ENCODE results near the gene TBX1. TPM values are rescaled to one million over a fixed set of nuclear protein-coding genes. Genes with fewer than 3 reads are reported as not detected.

Gene TBX1
- polyA plus RNA-seq, 4 donors = 1.1 to 4.8 (median 1.3) TPM; not detected in 1

- peak overlapping the region in 1 of 3 donors; percentile 41 for H3K4me3 ChIP-seq (ENCODE audit: low read depth in 1 of 3, low read length in 3 of 3)
- H3K36me3 ChIP-seq (ENCODE audit: control insufficient read depth in 3 of 3, insufficient read depth in 2 of 3, low read depth in 1 of 3, low read length in 3 of 3) = no peaks in the 10 kb centered on the region
- WGBS, 3 donors = 1 to 2% (median 1%) methylated on average over 68 to 103 of the region's 103 CpGs
- no peak overlapping the region for H3K27ac ChIP-seq (ENCODE audit: low read depth in 1 of 3, low read length in 2 of 3)
- H3K27me3 ChIP-seq (ENCODE audit: control insufficient read depth in 3 of 3, insufficient read depth in 3 of 3, low read length in 3 of 3) = peaks cover 17 to 91% (median 55%) of the 10 kb centered on the region in 3 donors
- no peaks in the 10 kb centered on the region for H3K9me3 ChIP-seq (ENCODE audit: control insufficient read depth in 2 of 2, insufficient read depth in 1 of 2, low read depth in 1 of 2, low read length in 1 of 2)
- DNase-seq (peak; percentile 28 to 49), FAIRE-seq (no peak)
- H3K4me1 ChIP-seq (ENCODE audit: control insufficient read depth in 3 of 3, insufficient read depth in 2 of 3, low read depth in 1 of 3, low read length in 2 of 3) = peaks cover 0 to 11% (median 0%) of the 10 kb centered on the region in 3 donors
Observed at GRCh38 chr22:19766511-19767426, 6.2 kb downstream of the TBX1 start.

- DNase-seq = no peak
- Histone ChIP-seq H3K4me3 (ENCODE audit: low read depth in 1 of 3, low read length in 3 of 3) (no peak overlapping the region), H3K9me3 (ENCODE audit: control insufficient read depth in 2 of 2, insufficient read depth in 1 of 2, low read depth in 1 of 2, low read length in 1 of 2) (no peaks in the 10 kb centered on the region), H3K36me3 (ENCODE audit: control insufficient read depth in 3 of 3, insufficient read depth in 2 of 3, low read depth in 1 of 3, low read length in 3 of 3) (no peaks in the 10 kb centered on the region), H3K27ac (ENCODE audit: low read depth in 1 of 3, low read length in 2 of 3) (no peak overlapping the region), H3K4me1 (ENCODE audit: control insufficient read depth in 3 of 3, insufficient read depth in 2 of 3, low read depth in 1 of 3, low read length in 2 of 3) (peaks cover 0 to 11% (median 0%) of the 10 kb centered on the region in 3 donors), H3K27me3 (ENCODE audit: control insufficient read depth in 3 of 3, insufficient read depth in 3 of 3, low read length in 3 of 3) (peaks cover 13 to 88% (median 48%) of the 10 kb centered on the region in 3 donors)
- no peak for FAIRE-seq
- 15 to 16% (median 15%) methylated on average over 30 to 35 of the region's 35 CpGs for WGBS, 3 donors
Observed at GRCh38 chr22:19767427-19768341, 7.1 kb downstream of the TBX1 start.

GRCh38 chr22:19769393-19769715 is 8.8 kb downstream of the TBX1 start:
- Histone ChIP-seq H3K36me3 (ENCODE audit: control insufficient read depth in 3 of 3, insufficient read depth in 2 of 3, low read depth in 1 of 3, low read length in 3 of 3) (no peaks in the 10 kb centered on the region), H3K27me3 (ENCODE audit: control insufficient read depth in 3 of 3, insufficient read depth in 3 of 3, low read length in 3 of 3) (peaks cover 12 to 82% (median 35%) of the 10 kb centered on the region in 3 donors), H3K9me3 (ENCODE audit: control insufficient read depth in 2 of 2, insufficient read depth in 1 of 2, low read depth in 1 of 2, low read length in 1 of 2) (no peaks in the 10 kb centered on the region), H3K27ac (ENCODE audit: low read depth in 1 of 3, low read length in 2 of 3) (no peak overlapping the region), H3K4me1 (ENCODE audit: control insufficient read depth in 3 of 3, insufficient read depth in 2 of 3, low read depth in 1 of 3, low read length in 2 of 3) (peaks cover 0 to 7% (median 0%) of the 10 kb centered on the region in 3 donors), H3K4me3 (ENCODE audit: low read depth in 1 of 3, low read length in 3 of 3) (no peak overlapping the region)
- FAIRE-seq (no peak), DNase-seq (no peak)
- WGBS, 3 donors = 88 to 92% (median 91%) methylated on average over 12 of the region's 12 CpGs

GRCh38 chr22:19770349-19771220 is 10.0 kb downstream of the TBX1 start:
- Histone ChIP-seq H3K36me3 (ENCODE audit: control insufficient read depth in 3 of 3, insufficient read depth in 2 of 3, low read depth in 1 of 3, low read length in 3 of 3) (no peaks in the 10 kb centered on the region), H3K27ac (ENCODE audit: low read depth in 1 of 3, low read length in 2 of 3) (no peak overlapping the region), H3K27me3 (ENCODE audit: control insufficient read depth in 3 of 3, insufficient read depth in 3 of 3, low read length in 3 of 3) (peaks cover 8 to 77% (median 28%) of the 10 kb centered on the region in 3 donors), H3K4me1 (ENCODE audit: control insufficient read depth in 3 of 3, insufficient read depth in 2 of 3, low read depth in 1 of 3, low read length in 2 of 3) (peaks cover 0 to 3% (median 0%) of the 10 kb centered on the region in 3 donors), H3K4me3 (ENCODE audit: low read depth in 1 of 3, low read length in 3 of 3) (no peak overlapping the region), H3K9me3 (ENCODE audit: control insufficient read depth in 2 of 2, insufficient read depth in 1 of 2, low read depth in 1 of 2, low read length in 1 of 2) (no peaks in the 10 kb centered on the region)
- 55 to 80% (median 63%) methylated on average over 25 of the region's 25 CpGs for WGBS, 3 donors
- DNase-seq = no peak
- no peak for FAIRE-seq

GRCh38 chr22:19772422-19772672 is 11.8 kb downstream of the TBX1 start:
- 40 to 58% (median 46%) methylated on average over 4 of the region's 4 CpGs for WGBS, 3 donors
- Histone ChIP-seq H3K9me3 (ENCODE audit: control insufficient read depth in 2 of 2, insufficient read depth in 1 of 2, low read depth in 1 of 2, low read length in 1 of 2) (no peaks in the 10 kb centered on the region), H3K4me1 (ENCODE audit: control insufficient read depth in 3 of 3, insufficient read depth in 2 of 3, low read depth in 1 of 3, low read length in 2 of 3) (no peaks in the 10 kb centered on the region), H3K4me3 (ENCODE audit: low read depth in 1 of 3, low read length in 3 of 3) (no peak overlapping the region), H3K27me3 (ENCODE audit: control insufficient read depth in 3 of 3, insufficient read depth in 3 of 3, low read length in 3 of 3) (peaks cover 5 to 74% (median 27%) of the 10 kb centered on the region in 3 donors), H3K27ac (ENCODE audit: low read depth in 1 of 3, low read length in 2 of 3) (no peak overlapping the region), H3K36me3 (ENCODE audit: control insufficient read depth in 3 of 3, insufficient read depth in 2 of 3, low read depth in 1 of 3, low read length in 3 of 3) (no peaks in the 10 kb centered on the region)
- DNase-seq (no peak), FAIRE-seq (no peak)

GRCh38 chr22:19772673-19773469 is 12.3 kb downstream of the TBX1 start:
- no peak for DNase-seq
- Histone ChIP-seq H3K36me3 (ENCODE audit: control insufficient read depth in 3 of 3, insufficient read depth in 2 of 3, low read depth in 1 of 3, low read length in 3 of 3) (no peaks in the 10 kb centered on the region), H3K27ac (ENCODE audit: low read depth in 1 of 3, low read length in 2 of 3) (no peak overlapping the region), H3K9me3 (ENCODE audit: control insufficient read depth in 2 of 2, insufficient read depth in 1 of 2, low read depth in 1 of 2, low read length in 1 of 2) (no peaks in the 10 kb centered on the region), H3K4me3 (ENCODE audit: low read depth in 1 of 3, low read length in 3 of 3) (no peak overlapping the region), H3K27me3 (ENCODE audit: control insufficient read depth in 3 of 3, insufficient read depth in 3 of 3, low read length in 3 of 3) (peaks cover 3 to 70% (median 23%) of the 10 kb centered on the region in 3 donors), H3K4me1 (ENCODE audit: control insufficient read depth in 3 of 3, insufficient read depth in 2 of 3, low read depth in 1 of 3, low read length in 2 of 3) (no peaks in the 10 kb centered on the region)
- 39 to 45% (median 39%) methylated on average over 25 of the region's 25 CpGs for WGBS, 3 donors
- FAIRE-seq = no peak

GRCh38 chr22:19773470-19774040 is 13.0 kb downstream of the TBX1 start:
- no peaks in the 10 kb centered on the region for H3K4me1 ChIP-seq (ENCODE audit: control insufficient read depth in 3 of 3, insufficient read depth in 2 of 3, low read depth in 1 of 3, low read length in 2 of 3)
- 73 to 81% (median 81%) methylated on average over 8 to 9 of the region's 9 CpGs for WGBS, 3 donors
- H3K27me3 ChIP-seq (ENCODE audit: control insufficient read depth in 3 of 3, insufficient read depth in 3 of 3, low read length in 3 of 3) = peaks cover 3 to 66% (median 16%) of the 10 kb centered on the region in 3 donors
- H3K9me3 ChIP-seq (ENCODE audit: control insufficient read depth in 2 of 2, insufficient read depth in 1 of 2, low read depth in 1 of 2, low read length in 1 of 2) = no peaks in the 10 kb centered on the region
- H3K36me3 ChIP-seq (ENCODE audit: control insufficient read depth in 3 of 3, insufficient read depth in 2 of 3, low read depth in 1 of 3, low read length in 3 of 3) = no peaks in the 10 kb centered on the region
- no peak for FAIRE-seq
- DNase-seq = no peak
- H3K27ac ChIP-seq (ENCODE audit: low read depth in 1 of 3, low read length in 2 of 3) = no peak overlapping the region
- no peak overlapping the region for H3K4me3 ChIP-seq (ENCODE audit: low read depth in 1 of 3, low read length in 3 of 3)
